Measurements from ENCODE around the gene UBALD2.

- no peak for TF ChIP-seq CTCF (IDR thresholded peaks at IDR 0.05)
- TF ChIP-seq POLR2A (IDR thresholded peaks at IDR 0.05) = no peak
- TF ChIP-seq EP300 (IDR thresholded peaks at IDR 0.05) = no peak
Measured at GRCh38 chr17:76318586-76318985, 53.4 kb downstream of the UBALD2 start.
